ENCODE data around the gene POU6F2. TPM values are rescaled to one million over a fixed set of nuclear protein-coding genes. Genes with fewer than 3 reads are reported as not detected.

Gene POU6F2
- total RNA-seq, 1 experiment from 2014 or later = 2.9 TPM

DNA sequence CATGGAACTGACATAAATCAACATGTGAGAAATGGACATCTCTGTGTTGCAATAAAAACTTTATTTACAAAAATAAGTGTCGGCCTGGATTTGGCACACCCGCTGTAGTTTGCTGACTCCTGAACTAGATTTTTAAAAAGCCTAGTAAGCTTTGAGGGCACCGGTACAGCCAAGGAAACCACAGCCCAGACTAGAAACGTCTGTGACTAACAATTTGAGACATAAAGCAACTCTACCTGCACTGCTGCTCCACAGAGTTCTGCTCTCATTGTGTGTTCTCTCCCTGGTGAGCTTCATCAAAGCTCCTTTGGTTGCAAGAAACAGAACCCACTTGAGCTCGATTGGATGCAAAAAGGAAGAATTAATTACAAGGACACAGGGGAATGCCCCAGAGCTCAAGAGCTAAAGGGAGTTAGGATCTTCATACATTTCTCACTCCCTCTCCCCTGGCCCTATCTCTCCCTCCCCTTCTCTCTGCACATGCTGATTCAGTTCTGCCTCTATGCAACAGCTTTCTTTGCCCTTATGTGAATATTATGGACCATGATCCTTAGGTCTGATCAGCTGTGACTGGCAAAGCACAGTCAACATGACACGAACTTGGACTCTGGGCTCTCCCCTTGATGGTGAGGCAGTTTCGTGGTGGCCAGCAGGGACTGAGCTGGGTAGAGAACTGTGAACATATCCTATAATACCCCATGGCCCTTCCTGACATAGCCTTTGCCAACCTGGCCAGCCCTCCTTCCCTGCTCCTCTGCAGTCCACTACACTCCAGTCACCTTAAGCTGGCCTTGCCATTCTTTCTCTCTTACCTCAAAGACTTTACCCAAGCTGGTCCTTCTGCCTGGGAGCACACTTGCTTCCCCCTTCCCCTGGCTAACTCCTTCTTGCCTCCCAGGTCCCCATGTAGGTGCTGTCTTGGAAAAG lies 511.0 kb downstream of the POU6F2 start:
- ATAC-seq (no peak), DNase-seq (ENCODE audit: low spot score) (no peak)
- TF ChIP-seq ZNF317 (CRISPR knock-in tag; IDR thresholded peaks at IDR 0.05; ENCODE audit: borderline replicate concordance, low read depth) (no peak), PRRX2 (CRISPR knock-in tag; IDR thresholded peaks at IDR 0.05) (no peak), JAZF1 (CRISPR knock-in tag; IDR thresholded peaks at IDR 0.05) (no peak)
- TF ChIP-seq, protein P1, sequence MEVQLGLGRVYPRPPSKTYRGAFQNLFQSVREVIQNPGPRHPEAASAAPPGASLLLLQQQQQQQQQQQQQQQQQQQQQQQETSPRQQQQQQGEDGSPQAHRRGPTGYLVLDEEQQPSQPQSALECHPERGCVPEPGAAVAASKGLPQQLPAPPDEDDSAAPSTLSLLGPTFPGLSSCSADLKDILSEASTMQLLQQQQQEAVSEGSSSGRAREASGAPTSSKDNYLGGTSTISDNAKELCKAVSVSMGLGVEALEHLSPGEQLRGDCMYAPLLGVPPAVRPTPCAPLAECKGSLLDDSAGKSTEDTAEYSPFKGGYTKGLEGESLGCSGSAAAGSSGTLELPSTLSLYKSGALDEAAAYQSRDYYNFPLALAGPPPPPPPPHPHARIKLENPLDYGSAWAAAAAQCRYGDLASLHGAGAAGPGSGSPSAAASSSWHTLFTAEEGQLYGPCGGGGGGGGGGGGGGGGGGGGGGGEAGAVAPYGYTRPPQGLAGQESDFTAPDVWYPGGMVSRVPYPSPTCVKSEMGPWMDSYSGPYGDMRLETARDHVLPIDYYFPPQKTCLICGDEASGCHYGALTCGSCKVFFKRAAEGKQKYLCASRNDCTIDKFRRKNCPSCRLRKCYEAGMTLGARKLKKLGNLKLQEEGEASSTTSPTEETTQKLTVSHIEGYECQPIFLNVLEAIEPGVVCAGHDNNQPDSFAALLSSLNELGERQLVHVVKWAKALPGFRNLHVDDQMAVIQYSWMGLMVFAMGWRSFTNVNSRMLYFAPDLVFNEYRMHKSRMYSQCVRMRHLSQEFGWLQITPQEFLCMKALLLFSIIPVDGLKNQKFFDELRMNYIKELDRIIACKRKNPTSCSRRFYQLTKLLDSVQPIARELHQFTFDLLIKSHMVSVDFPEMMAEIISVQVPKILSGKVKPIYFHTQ (CRISPR knock-in tag; IDR thresholded peaks at IDR 0.05) = no peak
- TF ChIP-seq, protein P2, sequence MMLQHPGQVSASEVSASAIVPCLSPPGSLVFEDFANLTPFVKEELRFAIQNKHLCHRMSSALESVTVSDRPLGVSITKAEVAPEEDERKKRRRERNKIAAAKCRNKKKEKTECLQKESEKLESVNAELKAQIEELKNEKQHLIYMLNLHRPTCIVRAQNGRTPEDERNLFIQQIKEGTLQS (CRISPR knock-in tag; conservative IDR thresholded peaks at IDR 0.05) = no peak
- POLR2A ChIA-PET = interaction anchor here (0.5 kb wide), 1 partner anchor 20 kb away, joined by 4 read pairs; no protein-coding TSS in a partner anchor
- CTCF ChIA-PET = interaction anchor here (1.4 kb wide), 1 partner anchor 35 kb away, joined by 13 read pairs; no protein-coding TSS in a partner anchor
- Mint-ChIP-seq H3K27ac (no peak overlapping the region), H3K36me3 (no peaks in the 10 kb centered on the region), H3K4me3 (no peak overlapping the region), H3K27me3 (ENCODE audit: low read depth) (no peaks in the 10 kb centered on the region; the same call in 1 of the 2 replicates), H3K4me1 (no peaks in the 10 kb centered on the region), H3K9me3 (no peaks in the 10 kb centered on the region)

DNA sequence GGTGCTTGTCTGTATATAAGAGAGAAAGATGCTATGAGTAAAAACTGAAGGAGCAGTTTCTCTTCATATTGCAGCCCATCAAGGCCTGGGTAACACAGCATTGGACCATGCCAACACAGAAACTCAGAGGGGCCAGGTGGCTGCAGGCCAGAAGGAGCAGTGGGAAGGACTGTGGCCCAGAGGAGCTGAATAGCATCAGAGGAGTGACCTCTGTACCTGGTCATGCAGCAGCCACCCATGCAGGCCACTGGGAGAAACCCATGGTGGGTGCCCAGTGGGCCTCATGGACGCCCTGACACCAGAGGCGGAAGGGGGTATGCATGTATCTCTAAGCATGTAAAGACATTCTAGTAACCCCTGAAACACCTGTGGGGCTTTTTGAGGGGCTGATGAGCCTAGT lies 512.6 kb downstream of the POU6F2 start:
- POLR2A ChIA-PET = no interaction called here
- ATAC-seq = no peak
- H3K9me3 Mint-ChIP-seq = no peaks in the 10 kb centered on the region
- no peaks in the 10 kb centered on the region for H3K36me3 Mint-ChIP-seq
- CTCF ChIA-PET = no interaction called here
- no peak overlapping the region for H3K4me3 Mint-ChIP-seq
- no peaks in the 10 kb centered on the region; the same call in 1 of the 2 replicates for H3K27me3 Mint-ChIP-seq (ENCODE audit: low read depth)
- no peak overlapping the region for H3K27ac Mint-ChIP-seq
- H3K4me1 Mint-ChIP-seq = no peaks in the 10 kb centered on the region
- DNase-seq (ENCODE audit: low spot score) = no peak
- TF ChIP-seq FOXK1 (CRISPR knock-in tag; IDR thresholded peaks at IDR 0.05) (no peak), ESRRA (CRISPR knock-in tag; IDR thresholded peaks at IDR 0.05; ENCODE audit: borderline replicate concordance) (no peak), ZNF671 (CRISPR knock-in tag; IDR thresholded peaks at IDR 0.05) (no peak), NR2C2 (CRISPR knock-in tag; IDR thresholded peaks at IDR 0.05) (no peak), FOXJ3 (CRISPR knock-in tag; IDR thresholded peaks at IDR 0.05; ENCODE audit: borderline replicate concordance) (no peak), OVOL2 (CRISPR knock-in tag; IDR thresholded peaks at IDR 0.05; ENCODE audit: borderline replicate concordance) (no peak), KAT7 (CRISPR knock-in tag; IDR thresholded peaks at IDR 0.05; ENCODE audit: borderline replicate concordance) (no peak), CREB1 (CRISPR knock-in tag; IDR thresholded peaks at IDR 0.05) (no peak), NR1H2 (CRISPR knock-in tag; IDR thresholded peaks at IDR 0.05) (no peak), SMAD3 (CRISPR knock-in tag; IDR thresholded peaks at IDR 0.05; ENCODE audit: borderline replicate concordance) (no peak), ELF4 (CRISPR knock-in tag; IDR thresholded peaks at IDR 0.05; ENCODE audit: low read depth) (no peak), TCF7 (CRISPR knock-in tag; IDR thresholded peaks at IDR 0.05; ENCODE audit: low read depth) (no peak)
- TF ChIP-seq, protein P3, sequence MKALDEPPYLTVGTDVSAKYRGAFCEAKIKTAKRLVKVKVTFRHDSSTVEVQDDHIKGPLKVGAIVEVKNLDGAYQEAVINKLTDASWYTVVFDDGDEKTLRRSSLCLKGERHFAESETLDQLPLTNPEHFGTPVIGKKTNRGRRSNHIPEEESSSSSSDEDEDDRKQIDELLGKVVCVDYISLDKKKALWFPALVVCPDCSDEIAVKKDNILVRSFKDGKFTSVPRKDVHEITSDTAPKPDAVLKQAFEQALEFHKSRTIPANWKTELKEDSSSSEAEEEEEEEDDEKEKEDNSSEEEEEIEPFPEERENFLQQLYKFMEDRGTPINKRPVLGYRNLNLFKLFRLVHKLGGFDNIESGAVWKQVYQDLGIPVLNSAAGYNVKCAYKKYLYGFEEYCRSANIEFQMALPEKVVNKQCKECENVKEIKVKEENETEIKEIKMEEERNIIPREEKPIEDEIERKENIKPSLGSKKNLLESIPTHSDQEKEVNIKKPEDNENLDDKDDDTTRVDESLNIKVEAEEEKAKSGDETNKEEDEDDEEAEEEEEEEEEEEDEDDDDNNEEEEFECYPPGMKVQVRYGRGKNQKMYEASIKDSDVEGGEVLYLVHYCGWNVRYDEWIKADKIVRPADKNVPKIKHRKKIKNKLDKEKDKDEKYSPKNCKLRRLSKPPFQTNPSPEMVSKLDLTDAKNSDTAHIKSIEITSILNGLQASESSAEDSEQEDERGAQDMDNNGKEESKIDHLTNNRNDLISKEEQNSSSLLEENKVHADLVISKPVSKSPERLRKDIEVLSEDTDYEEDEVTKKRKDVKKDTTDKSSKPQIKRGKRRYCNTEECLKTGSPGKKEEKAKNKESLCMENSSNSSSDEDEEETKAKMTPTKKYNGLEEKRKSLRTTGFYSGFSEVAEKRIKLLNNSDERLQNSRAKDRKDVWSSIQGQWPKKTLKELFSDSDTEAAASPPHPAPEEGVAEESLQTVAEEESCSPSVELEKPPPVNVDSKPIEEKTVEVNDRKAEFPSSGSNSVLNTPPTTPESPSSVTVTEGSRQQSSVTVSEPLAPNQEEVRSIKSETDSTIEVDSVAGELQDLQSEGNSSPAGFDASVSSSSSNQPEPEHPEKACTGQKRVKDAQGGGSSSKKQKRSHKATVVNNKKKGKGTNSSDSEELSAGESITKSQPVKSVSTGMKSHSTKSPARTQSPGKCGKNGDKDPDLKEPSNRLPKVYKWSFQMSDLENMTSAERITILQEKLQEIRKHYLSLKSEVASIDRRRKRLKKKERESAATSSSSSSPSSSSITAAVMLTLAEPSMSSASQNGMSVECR (CRISPR knock-in tag; IDR thresholded peaks at IDR 0.05; ENCODE audit: borderline replicate concordance) = no peak
- TF ChIP-seq, protein P4, sequence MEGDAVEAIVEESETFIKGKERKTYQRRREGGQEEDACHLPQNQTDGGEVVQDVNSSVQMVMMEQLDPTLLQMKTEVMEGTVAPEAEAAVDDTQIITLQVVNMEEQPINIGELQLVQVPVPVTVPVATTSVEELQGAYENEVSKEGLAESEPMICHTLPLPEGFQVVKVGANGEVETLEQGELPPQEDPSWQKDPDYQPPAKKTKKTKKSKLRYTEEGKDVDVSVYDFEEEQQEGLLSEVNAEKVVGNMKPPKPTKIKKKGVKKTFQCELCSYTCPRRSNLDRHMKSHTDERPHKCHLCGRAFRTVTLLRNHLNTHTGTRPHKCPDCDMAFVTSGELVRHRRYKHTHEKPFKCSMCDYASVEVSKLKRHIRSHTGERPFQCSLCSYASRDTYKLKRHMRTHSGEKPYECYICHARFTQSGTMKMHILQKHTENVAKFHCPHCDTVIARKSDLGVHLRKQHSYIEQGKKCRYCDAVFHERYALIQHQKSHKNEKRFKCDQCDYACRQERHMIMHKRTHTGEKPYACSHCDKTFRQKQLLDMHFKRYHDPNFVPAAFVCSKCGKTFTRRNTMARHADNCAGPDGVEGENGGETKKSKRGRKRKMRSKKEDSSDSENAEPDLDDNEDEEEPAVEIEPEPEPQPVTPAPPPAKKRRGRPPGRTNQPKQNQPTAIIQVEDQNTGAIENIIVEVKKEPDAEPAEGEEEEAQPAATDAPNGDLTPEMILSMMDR (IDR thresholded peaks at IDR 0.05) = no peak
- TF ChIP-seq, protein P1 (CRISPR knock-in tag; IDR thresholded peaks at IDR 0.05) = no peak
- TF ChIP-seq, protein P5, sequence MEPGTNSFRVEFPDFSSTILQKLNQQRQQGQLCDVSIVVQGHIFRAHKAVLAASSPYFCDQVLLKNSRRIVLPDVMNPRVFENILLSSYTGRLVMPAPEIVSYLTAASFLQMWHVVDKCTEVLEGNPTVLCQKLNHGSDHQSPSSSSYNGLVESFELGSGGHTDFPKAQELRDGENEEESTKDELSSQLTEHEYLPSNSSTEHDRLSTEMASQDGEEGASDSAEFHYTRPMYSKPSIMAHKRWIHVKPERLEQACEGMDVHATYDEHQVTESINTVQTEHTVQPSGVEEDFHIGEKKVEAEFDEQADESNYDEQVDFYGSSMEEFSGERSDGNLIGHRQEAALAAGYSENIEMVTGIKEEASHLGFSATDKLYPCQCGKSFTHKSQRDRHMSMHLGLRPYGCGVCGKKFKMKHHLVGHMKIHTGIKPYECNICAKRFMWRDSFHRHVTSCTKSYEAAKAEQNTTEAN (CRISPR knock-in tag; IDR thresholded peaks at IDR 0.05) = no peak
